ENCODE results near the gene SRP9. TPM values are rescaled to one million over a fixed set of nuclear protein-coding genes. Genes with fewer than 3 reads are reported as not detected.

The SRP9 gene
- total and polyA plus RNA-seq, 8 donors: 195 to 428 (median 382) TPM

- H3K27ac ChIP-seq: no peak overlapping the region
- TF ChIP-seq CTCF (IDR thresholded peaks at IDR 0.05): no peak
- H3K4me3 ChIP-seq: no peak overlapping the region
- H3K27me3 ChIP-seq: no peaks in the 10 kb centered on the region
- no peaks in the 10 kb centered on the region for H3K9me3 ChIP-seq
- no peaks in the 10 kb centered on the region for H3K36me3 ChIP-seq
- intact Hi-C loops (cut with DNase I): no loop called here
- H3K4me1 ChIP-seq: peaks cover 16 to 22% of the 10 kb centered on the region in 2 donors
- DNase-seq (no peak), ATAC-seq (no peak)
These were observed 38.0 kb upstream of the SRP9 start for GRCh38 chr1:225739542-225740107.

GRCh38 chr1:225744745-225745144 is 32.9 kb upstream of the SRP9 start:
- ATAC-seq (no peak), DNase-seq (no peak)
- TF ChIP-seq CTCF (IDR thresholded peaks at IDR 0.05): no peak
- Histone ChIP-seq H3K36me3 (no peaks in the 10 kb centered on the region), H3K27me3 (no peaks in the 10 kb centered on the region), H3K4me1 (peaks cover 7 to 11% of the 10 kb centered on the region in 2 donors), H3K4me3 (no peak overlapping the region), H3K27ac (no peak overlapping the region), H3K9me3 (no peaks in the 10 kb centered on the region)
- intact Hi-C loops (cut with DNase I): no loop called here

- Histone ChIP-seq H3K4me3 (no peak overlapping the region), H3K36me3 (no peaks in the 10 kb centered on the region), H3K9me3 (no peaks in the 10 kb centered on the region), H3K27me3 (no peaks in the 10 kb centered on the region), H3K27ac (no peak overlapping the region), H3K4me1 (peaks cover 7 to 11% of the 10 kb centered on the region in 2 donors)
- intact Hi-C loops (cut with DNase I): no loop called here
- TF ChIP-seq CTCF (IDR thresholded peaks at IDR 0.05): no peak
- DNase-seq: no peak
- ATAC-seq: no peak
These were observed 32.4 kb upstream of the SRP9 start for GRCh38 chr1:225745273-225745672.

- peaks cover 10 to 11% of the 10 kb centered on the region in 2 donors for H3K4me1 ChIP-seq
- H3K36me3 ChIP-seq: no peaks in the 10 kb centered on the region
- H3K27me3 ChIP-seq: no peaks in the 10 kb centered on the region
- no peak for TF ChIP-seq CTCF (IDR thresholded peaks at IDR 0.05)
- peak overlapping the region; percentile 81 to 91 for H3K27ac ChIP-seq
- intact Hi-C loops (cut with DNase I): no loop called here
- DNase-seq (peak in 3 of 4 donors; percentile 64 to 91 (median 81)), ATAC-seq (peak; percentile 97)
- H3K9me3 ChIP-seq: no peaks in the 10 kb centered on the region
- peak overlapping the region; percentile 10 to 17 for H3K4me3 ChIP-seq
These were observed 31.1 kb upstream of the SRP9 start for GRCh38 chr1:225746361-225747179.

- H3K4me1 ChIP-seq: peaks cover 11% of the 10 kb centered on the region in 2 donors
- H3K27ac ChIP-seq: peak overlapping the region; percentile 81 to 91
These were observed 30.1 kb upstream of the SRP9 start for GRCh38 chr1:225747566-225747965.

More at GRCh38 chr1:225747566-225747965, 30.1 kb upstream of the SRP9 start:
- Histone ChIP-seq H3K27me3 (no peaks in the 10 kb centered on the region), H3K9me3 (no peaks in the 10 kb centered on the region), H3K36me3 (no peaks in the 10 kb centered on the region), H3K4me3 (no peak overlapping the region)
- ATAC-seq (peak; percentile 43), DNase-seq (no peak)
- intact Hi-C loops (cut with DNase I): no loop called here
- no peak for TF ChIP-seq CTCF (IDR thresholded peaks at IDR 0.05)

Measured in left lung (tissue), 10 donors.